CMK (cell line): Measurements from ENCODE around the gene VDAC2.
"Not testable (repeated sequence)": the region's sequence is repeated elsewhere in the genome, so short reads cannot be mapped to it uniquely, and the experiment has no call there.

ENCODE experiments used
- DNase-seq: peaks from one replicate; pipeline ENCODE4 v3.0.0-alpha.2; 2010; ENCODE audit warnings: low read depth

VDAC2 gene

GRCh38 chr10:75210282-75211006, at the start of gene VDAC2:
TSS of gene VDAC2 (plus strand) at chr10:75210796. CDS start at chr10:75211159, 363 bp downstream.
- DNase-seq = peak; percentile 80

- no peak for DNase-seq
These were observed 44.6 kb upstream of the VDAC2 start for GRCh38 chr10:75165684-75166622.

GRCh38 chr10:75166623-75166972, 44.0 kb upstream of the VDAC2 start:
- no peak for DNase-seq

GRCh38 chr10:75168275-75168674, 42.3 kb upstream of the VDAC2 start:
- no peak for DNase-seq

- DNase-seq = no peak
These were observed 40.4 kb upstream of the VDAC2 start for GRCh38 chr10:75170215-75170614.

- no peak for DNase-seq
These were observed 35.5 kb upstream of the VDAC2 start for GRCh38 chr10:75175046-75175445.

- no peak for DNase-seq
These were observed 34.5 kb upstream of the VDAC2 start for GRCh38 chr10:75176046-75176445.

- no peak for DNase-seq
These were observed 33.9 kb upstream of the VDAC2 start for GRCh38 chr10:75176736-75177135.

- DNase-seq = no peak
These were observed 30.9 kb upstream of the VDAC2 start for GRCh38 chr10:75179657-75180177.

GRCh38 chr10:75180592-75180991, 30.0 kb upstream of the VDAC2 start:
- no peak for DNase-seq

GRCh38 chr10:75181073-75181472, 29.5 kb upstream of the VDAC2 start:
- DNase-seq = no peak

- DNase-seq = no peak
These were observed 24.3 kb upstream of the VDAC2 start for GRCh38 chr10:75186310-75186709.

- peak; percentile 14 for DNase-seq
These were observed 22.6 kb upstream of the VDAC2 start for GRCh38 chr10:75187961-75188426.

GRCh38 chr10:75188522-75188921, 22.1 kb upstream of the VDAC2 start:
- not testable (repeated sequence) for DNase-seq

- no peak for DNase-seq
These were observed 21.1 kb upstream of the VDAC2 start for GRCh38 chr10:75189266-75190096.

- DNase-seq = no peak
These were observed 18.6 kb upstream of the VDAC2 start for GRCh38 chr10:75191821-75192568.

- not testable (repeated sequence) for DNase-seq
These were observed 16.0 kb upstream of the VDAC2 start for GRCh38 chr10:75194625-75195024.

- no peak for DNase-seq
These were observed 15.4 kb upstream of the VDAC2 start for GRCh38 chr10:75195035-75195763.

- DNase-seq = no peak
These were observed 13.5 kb upstream of the VDAC2 start for GRCh38 chr10:75197066-75197465.

GRCh38 chr10:75197906-75198305, 12.7 kb upstream of the VDAC2 start:
- DNase-seq = no peak
